OCI-LY3 (cell line): ENCODE results near the gene MYPN.

Experiments used
- H2AFZ ChIP-seq: fragments of 200-600, 300-600 bp; shearing (Covaris generic); 2 replicates; pipeline ENCODE4 v1.6.0; 2014; ENCODE audit warnings: antibody characterized with exemption, low read depth, low read length
- H3K27ac ChIP-seq: fragments of 200-600, 300-600 bp; sonication (generic); 2 replicates; pipeline ENCODE4 v1.5.1; 2014; ENCODE audit warnings: mild to moderate bottlenecking, low read length, moderate library complexity, mixed read lengths
- H3K27me3 ChIP-seq: fragments of 200-600, 300-600 bp; sonication (generic); 2 replicates; pipeline ENCODE4 v1.6.1; 2014; ENCODE audit warnings: low read depth, low read length, mixed read lengths
- H3K36me3 ChIP-seq: fragments of 200-600, 300-600 bp; sonication (generic); replicated peaks from 2 replicates; pipeline ENCODE3; 2014; ENCODE audit warnings: low read depth, low read length, mixed read lengths
- H3K4me1 ChIP-seq: fragments of 300-600, 200-600 bp; sonication (generic); 2 replicates; pipeline ENCODE4 v1.6.1; 2014; ENCODE audit warnings: low read length, mixed read lengths
- H3K4me2 ChIP-seq: fragments of 200-600, 300-600 bp; sonication (generic); 2 replicates; pipeline ENCODE4 v1.6.1; 2014; ENCODE audit warnings: low read length, mixed read lengths
- H3K4me3 ChIP-seq: fragments of 300-600, 200-600 bp; sonication (generic); 2 replicates; pipeline ENCODE4 v1.5.1; 2014; ENCODE audit warnings: antibody characterized with exemption, mild to moderate bottlenecking, low read length, moderate library complexity
- H3K79me2 ChIP-seq: fragments of 300-600, 200-600 bp; shearing (Covaris generic); 2 replicates; pipeline ENCODE4 v1.6.1; 2014; ENCODE audit warnings: mild to moderate bottlenecking, low read length, mixed read lengths
- H3K9ac ChIP-seq: fragments of 300-600, 200-600 bp; shearing (Covaris generic); 2 replicates; pipeline ENCODE4 v1.6.0; 2014; ENCODE audit warnings: mild to moderate bottlenecking, low read length, moderate library complexity
- H3K9me3 ChIP-seq: fragments of 200-600, 300-600 bp; shearing (Covaris generic); 2 replicates; pipeline ENCODE4 v1.6.1; 2014; ENCODE audit warnings: low read length, mixed read lengths; ENCODE audit not compliant: insufficient read depth
- H4K20me1 ChIP-seq: fragments of 200-600, 300-600 bp; sonication (generic); 2 replicates; pipeline ENCODE4 v1.6.1; 2016; ENCODE audit warnings: low read length, mixed read lengths; ENCODE audit not compliant: insufficient read depth
- EZH2phosphoT487 ChIP-seq: fragments of 200-600 bp; shearing (Covaris generic); IDR thresholded peaks from 2 replicates; pipeline ENCODE4 v1.6.1; 2018; ENCODE audit warnings: antibody characterized with exemption, mixed run types, low read depth
- TF ChIP-seq, protein P1 (sequence below): fragments of 200-600, 300-600 bp; sonication (generic); IDR thresholded peaks from 2 replicates; pipeline ENCODE4 v1.5.1; 2014; ENCODE audit warnings: antibody characterized with exemption, low read length, low read depth

MYPN gene

DNA sequence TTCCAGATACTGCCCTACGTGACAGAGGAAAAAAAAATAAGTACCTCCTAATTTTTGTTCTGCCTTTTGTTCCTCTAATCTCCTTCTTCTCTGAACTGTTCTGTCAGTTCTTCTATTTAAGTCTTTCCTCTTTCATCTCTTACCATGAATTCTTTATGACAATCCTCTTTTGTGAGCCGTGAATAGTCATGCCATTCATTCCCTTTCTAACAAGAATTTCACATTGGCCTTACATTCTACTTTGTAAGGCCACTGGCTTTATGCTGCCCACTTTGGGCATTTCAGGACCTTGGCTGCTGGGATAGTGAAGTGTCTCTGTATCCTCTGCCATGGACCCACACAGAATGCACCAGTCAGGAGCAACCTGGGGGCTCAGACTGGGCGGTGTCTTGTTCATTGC, 69.7 kb downstream of the MYPN start:
- H3K4me1 ChIP-seq: no peaks in the 10 kb centered on the region
- H3K36me3 ChIP-seq: no peaks in the 10 kb centered on the region
- H3K79me2 ChIP-seq: no peaks in the 10 kb centered on the region
- H3K9ac ChIP-seq: no peak overlapping the region
- H2AFZ ChIP-seq: no peak overlapping the region
- no peak overlapping the region for H3K27ac ChIP-seq
- no peaks in the 10 kb centered on the region for H3K9me3 ChIP-seq
- H3K27me3 ChIP-seq: no peaks in the 10 kb centered on the region
- H4K20me1 ChIP-seq: no peaks in the 10 kb centered on the region
- no peak overlapping the region for H3K4me3 ChIP-seq
- TF ChIP-seq EZH2phosphoT487: no peak
- TF ChIP-seq, protein P1, sequence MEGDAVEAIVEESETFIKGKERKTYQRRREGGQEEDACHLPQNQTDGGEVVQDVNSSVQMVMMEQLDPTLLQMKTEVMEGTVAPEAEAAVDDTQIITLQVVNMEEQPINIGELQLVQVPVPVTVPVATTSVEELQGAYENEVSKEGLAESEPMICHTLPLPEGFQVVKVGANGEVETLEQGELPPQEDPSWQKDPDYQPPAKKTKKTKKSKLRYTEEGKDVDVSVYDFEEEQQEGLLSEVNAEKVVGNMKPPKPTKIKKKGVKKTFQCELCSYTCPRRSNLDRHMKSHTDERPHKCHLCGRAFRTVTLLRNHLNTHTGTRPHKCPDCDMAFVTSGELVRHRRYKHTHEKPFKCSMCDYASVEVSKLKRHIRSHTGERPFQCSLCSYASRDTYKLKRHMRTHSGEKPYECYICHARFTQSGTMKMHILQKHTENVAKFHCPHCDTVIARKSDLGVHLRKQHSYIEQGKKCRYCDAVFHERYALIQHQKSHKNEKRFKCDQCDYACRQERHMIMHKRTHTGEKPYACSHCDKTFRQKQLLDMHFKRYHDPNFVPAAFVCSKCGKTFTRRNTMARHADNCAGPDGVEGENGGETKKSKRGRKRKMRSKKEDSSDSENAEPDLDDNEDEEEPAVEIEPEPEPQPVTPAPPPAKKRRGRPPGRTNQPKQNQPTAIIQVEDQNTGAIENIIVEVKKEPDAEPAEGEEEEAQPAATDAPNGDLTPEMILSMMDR: no peak
- no peak overlapping the region for H3K4me2 ChIP-seq

DNA sequence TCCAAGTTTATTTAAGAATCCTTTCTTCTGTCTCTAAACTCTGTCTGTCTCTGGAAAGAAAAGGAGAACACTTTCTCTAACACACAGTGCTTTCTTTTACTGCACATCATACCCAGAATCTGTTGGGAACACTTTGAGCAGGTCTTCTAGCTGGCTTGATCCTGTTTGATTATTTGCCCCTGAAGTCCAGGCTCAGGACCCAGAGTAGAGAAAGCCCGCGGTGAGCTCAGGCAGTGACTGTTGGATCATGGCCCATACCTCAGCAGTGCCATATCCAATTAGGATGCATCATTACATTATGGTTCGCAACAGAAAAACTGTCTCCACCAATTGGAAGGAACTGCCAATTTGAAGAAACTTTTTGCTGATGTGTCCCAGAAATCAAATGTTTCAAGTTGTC, 71.2 kb downstream of the MYPN start:
- no peak overlapping the region for H3K27ac ChIP-seq
- H3K27me3 ChIP-seq: no peaks in the 10 kb centered on the region
- no peak overlapping the region for H2AFZ ChIP-seq
- H3K79me2 ChIP-seq: no peaks in the 10 kb centered on the region
- TF ChIP-seq EZH2phosphoT487: no peak
- TF ChIP-seq, protein P1: no peak
- no peak overlapping the region for H3K9ac ChIP-seq
- no peaks in the 10 kb centered on the region for H3K9me3 ChIP-seq
- H4K20me1 ChIP-seq: no peaks in the 10 kb centered on the region
- H3K4me1 ChIP-seq: no peaks in the 10 kb centered on the region
- H3K4me3 ChIP-seq: no peak overlapping the region
- no peaks in the 10 kb centered on the region for H3K36me3 ChIP-seq
- H3K4me2 ChIP-seq: no peak overlapping the region

DNA sequence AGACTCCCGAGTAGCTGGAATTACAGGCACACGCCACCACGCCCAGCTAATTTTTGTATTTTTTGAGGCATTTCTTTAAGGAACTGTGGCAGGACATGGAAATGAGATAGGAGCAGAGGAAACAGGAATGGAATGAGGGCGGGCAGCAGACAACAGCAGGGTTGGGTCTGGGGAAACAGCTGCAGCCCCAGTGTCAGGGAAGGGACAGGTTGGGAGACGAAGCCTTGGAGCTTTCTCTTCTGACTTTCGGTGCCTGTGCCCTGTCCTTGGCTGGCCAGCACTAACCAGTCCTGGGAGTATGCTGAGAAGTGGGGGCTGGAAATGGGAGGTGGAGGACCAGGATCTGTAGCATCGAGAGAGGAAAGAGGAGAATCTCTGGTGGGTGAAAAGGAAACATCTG, 75.3 kb downstream of the MYPN start:
- Histone ChIP-seq H3K4me1 (no peaks in the 10 kb centered on the region), H3K36me3 (no peaks in the 10 kb centered on the region), H3K9ac (no peak overlapping the region), H3K27me3 (no peaks in the 10 kb centered on the region), H3K4me3 (no peak overlapping the region), H3K79me2 (no peaks in the 10 kb centered on the region), H4K20me1 (no peaks in the 10 kb centered on the region), H3K4me2 (no peak overlapping the region), H3K9me3 (no peaks in the 10 kb centered on the region), H3K27ac (no peak overlapping the region), H2AFZ (no peak overlapping the region)
- TF ChIP-seq, protein P1: no peak
- no peak for TF ChIP-seq EZH2phosphoT487

DNA sequence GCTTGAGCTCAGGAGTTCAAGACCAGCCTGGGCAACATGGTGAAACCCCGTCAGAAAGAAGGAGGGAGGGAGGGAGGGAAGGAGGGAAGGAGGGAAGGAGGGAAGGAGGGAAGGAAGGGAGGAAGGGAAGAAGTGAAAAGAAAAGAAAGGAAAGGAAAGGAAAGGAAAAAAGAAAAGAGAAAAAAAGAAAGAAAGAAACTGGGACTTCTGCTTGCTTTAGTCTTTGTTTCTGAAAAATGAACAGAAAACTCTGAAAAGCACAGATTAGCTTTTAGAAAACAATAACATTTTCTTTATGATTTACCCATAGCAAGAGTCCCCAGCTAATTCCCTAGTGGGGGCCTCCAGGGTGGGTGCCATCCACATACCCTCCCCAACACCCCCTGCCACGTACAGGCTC, 75.8 kb downstream of the MYPN start:
- H3K27me3 ChIP-seq: no peaks in the 10 kb centered on the region
- no peaks in the 10 kb centered on the region for H4K20me1 ChIP-seq
- no peak overlapping the region for H3K27ac ChIP-seq
- H3K4me2 ChIP-seq: no peak overlapping the region
- H3K9me3 ChIP-seq: no peaks in the 10 kb centered on the region
- H3K4me1 ChIP-seq: no peaks in the 10 kb centered on the region
- H3K4me3 ChIP-seq: no peak overlapping the region
- H3K79me2 ChIP-seq: no peaks in the 10 kb centered on the region
- H3K36me3 ChIP-seq: no peaks in the 10 kb centered on the region
- TF ChIP-seq EZH2phosphoT487: no peak
- TF ChIP-seq, protein P1: no peak
- H3K9ac ChIP-seq: no peak overlapping the region
- no peak overlapping the region for H2AFZ ChIP-seq
